ENCODE results near the gene UGT1A4. TPM values are rescaled to one million over a fixed set of nuclear protein-coding genes. Genes with fewer than 3 reads are reported as not detected.

Gene UGT1A4
- total and polyA plus RNA-seq, 10 of the 15 experiments (the other 5 are each of a cell fraction or from before 2014, with no cell fraction given): not detected

DNA sequence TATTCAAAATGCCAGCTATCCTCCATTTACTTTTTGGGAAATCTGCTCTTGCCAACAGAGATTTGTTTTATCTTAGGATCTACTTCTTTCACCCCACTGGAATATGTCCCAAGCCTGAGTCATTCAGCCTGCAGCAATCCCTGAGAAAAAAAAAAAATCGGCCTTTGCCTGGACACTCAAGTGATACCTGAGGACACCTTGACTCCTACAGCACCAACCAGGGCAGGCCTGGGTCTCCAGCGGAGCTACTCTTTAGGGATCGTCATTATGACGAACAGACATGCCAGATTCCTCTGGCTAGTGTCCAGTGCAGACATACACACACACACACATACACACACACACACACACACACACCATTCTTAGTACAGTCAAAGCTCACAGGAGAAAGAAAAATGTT is 28.1 kb upstream of the UGT1A4 start (continued):
- no peak for TF ChIP-seq SMAD5 (IDR thresholded peaks at IDR 0.05; ENCODE audit: low read depth)
- TF ChIP-seq HDGF (IDR thresholded peaks at IDR 0.05): no peak

- Histone ChIP-seq H3K27me3 (replicated peaks in 1 of 2; ENCODE audit: control insufficient read depth in 2 of 2, insufficient read depth in 2 of 2, low read length in 1 of 2) (peaks cover 0 to 3% of the 10 kb centered on the region in 2 experiments; a peak in 1 of 4 replicates), H3K4me3 (no peak overlapping the region), H3K4me2 (ENCODE audit: control insufficient read depth, insufficient read depth) (no peak overlapping the region), H2AFZ (ENCODE audit: control insufficient read depth, low read depth, low read length) (no peak overlapping the region), H3K9me3 (replicated peaks; ENCODE audit: control insufficient read depth, insufficient read depth, low read length) (no peaks in the 10 kb centered on the region), H3K79me2 (ENCODE audit: control insufficient read depth, insufficient read depth, low read length) (no peaks in the 10 kb centered on the region), H3K9ac (ENCODE audit: control insufficient read depth, insufficient read depth, low read length) (no peak overlapping the region), H3K36me3 (ENCODE audit: control insufficient read depth in 2 of 2, insufficient read depth in 2 of 2, low read length in 1 of 2) (no peaks in the 10 kb centered on the region), H3K27ac (ENCODE audit: control insufficient read depth, insufficient read depth) (no peak overlapping the region), H4K20me1 (ENCODE audit: control insufficient read depth, insufficient read depth) (no peaks in the 10 kb centered on the region), H3K4me1 (ENCODE audit: control insufficient read depth, insufficient read depth, low read length) (no peaks in the 10 kb centered on the region)
- SMC1A ChIA-PET (ENCODE audit: uncharacterized antibody, unreplicated experiment): no interaction called here
- in situ Hi-C loops (cut with MboI): no loop called here
- CTCF ChIA-PET: no interaction called here
- 60% methylated on average over 11 of the region's 11 CpGs for WGBS (ENCODE audit: insufficient coverage, insufficient replicate concordance, low lambda C conversion rate, missing lambda C conversion rate)
- intact Hi-C loops (cut with micrococcal nuclease; ENCODE audit: unreplicated experiment): no loop called here
- TF ChIP-seq ZNF24 (IDR thresholded peaks at IDR 0.05) (no peak), ZNF622 (IDR thresholded peaks at IDR 0.05) (no peak), TARDBP (IDR thresholded peaks at IDR 0.05; ENCODE audit: borderline replicate concordance) (no peak), NR2C1 (IDR thresholded peaks at IDR 0.05) (no peak), RCOR1 (conservative IDR thresholded peaks at IDR 0.05; ENCODE audit: low read depth, low read length) (no peak), SIN3A (IDR thresholded peaks at IDR 0.05; ENCODE audit: low read depth, low read length) (no peak), ZNF207 (IDR thresholded peaks at IDR 0.05; ENCODE audit: borderline replicate concordance) (no peak), CEBPB (IDR thresholded peaks at IDR 0.05; ENCODE audit: borderline replicate concordance in 1 of 2, low read depth in 2 of 2, low read length in 2 of 2) (no peak), GATAD2B (conservative IDR thresholded peaks at IDR 0.05; ENCODE audit: low read depth) (no peak), MTA2 (IDR thresholded peaks at IDR 0.05; ENCODE audit: low read depth) (no peak), JUND (IDR thresholded peaks at IDR 0.05; ENCODE audit: low read depth, low read length) (no peak)
- TF ChIP-seq, protein P1, sequence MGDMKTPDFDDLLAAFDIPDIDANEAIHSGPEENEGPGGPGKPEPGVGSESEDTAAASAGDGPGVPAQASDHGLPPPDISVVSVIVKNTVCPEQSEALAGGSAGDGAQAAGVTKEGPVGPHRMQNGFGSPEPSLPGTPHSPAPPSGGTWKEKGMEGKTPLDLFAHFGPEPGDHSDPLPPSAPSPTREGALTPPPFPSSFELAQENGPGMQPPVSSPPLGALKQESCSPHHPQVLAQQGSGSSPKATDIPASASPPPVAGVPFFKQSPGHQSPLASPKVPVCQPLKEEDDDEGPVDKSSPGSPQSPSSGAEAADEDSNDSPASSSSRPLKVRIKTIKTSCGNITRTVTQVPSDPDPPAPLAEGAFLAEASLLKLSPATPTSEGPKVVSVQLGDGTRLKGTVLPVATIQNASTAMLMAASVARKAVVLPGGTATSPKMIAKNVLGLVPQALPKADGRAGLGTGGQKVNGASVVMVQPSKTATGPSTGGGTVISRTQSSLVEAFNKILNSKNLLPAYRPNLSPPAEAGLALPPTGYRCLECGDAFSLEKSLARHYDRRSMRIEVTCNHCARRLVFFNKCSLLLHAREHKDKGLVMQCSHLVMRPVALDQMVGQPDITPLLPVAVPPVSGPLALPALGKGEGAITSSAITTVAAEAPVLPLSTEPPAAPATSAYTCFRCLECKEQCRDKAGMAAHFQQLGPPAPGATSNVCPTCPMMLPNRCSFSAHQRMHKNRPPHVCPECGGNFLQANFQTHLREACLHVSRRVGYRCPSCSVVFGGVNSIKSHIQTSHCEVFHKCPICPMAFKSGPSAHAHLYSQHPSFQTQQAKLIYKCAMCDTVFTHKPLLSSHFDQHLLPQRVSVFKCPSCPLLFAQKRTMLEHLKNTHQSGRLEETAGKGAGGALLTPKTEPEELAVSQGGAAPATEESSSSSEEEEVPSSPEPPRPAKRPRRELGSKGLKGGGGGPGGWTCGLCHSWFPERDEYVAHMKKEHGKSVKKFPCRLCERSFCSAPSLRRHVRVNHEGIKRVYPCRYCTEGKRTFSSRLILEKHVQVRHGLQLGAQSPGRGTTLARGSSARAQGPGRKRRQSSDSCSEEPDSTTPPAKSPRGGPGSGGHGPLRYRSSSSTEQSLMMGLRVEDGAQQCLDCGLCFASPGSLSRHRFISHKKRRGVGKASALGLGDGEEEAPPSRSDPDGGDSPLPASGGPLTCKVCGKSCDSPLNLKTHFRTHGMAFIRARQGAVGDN (IDR thresholded peaks at IDR 0.05): no peak
- POLR2A ChIA-PET: no interaction called here
- FAIRE-seq: no peak
- DNase-seq (ENCODE audit: low read depth, low spot score): no peak
- no peak for ATAC-seq
- no TSS peak for BruUV-seq (replicated peaks)
- RAD21 ChIA-PET (ENCODE audit: unreplicated experiment): interaction anchor here (0.8 kb wide), 1 partner anchor 20 kb away, joined by 3 read pairs; no protein-coding TSS in a partner anchor
These were observed 26.8 kb upstream of the UGT1A4 start for GRCh38 chr2:233691443-233692433.

Measured in GM12878 (cell line).